H1 (cell line): Measurements from ENCODE around the gene COQ8A.

Source experiments
- CBX5 ChIP-seq: fragments of 300-800, 300-1000 bp; sonication (generic); IDR thresholded peaks from 2 replicates; pipeline ENCODE4 v1.7.1; 2016; ENCODE audit warnings: antibody characterized with exemption, low read length, low read depth
- CREB1 ChIP-seq: IDR thresholded peaks from 2 replicates; pipeline ENCODE4 v1.6.1; 2012; ENCODE audit warnings: inconsistent platforms
- EP300 ChIP-seq, 2 experiments: IDR thresholded peaks; 1 replicate in 1 of 2; 2 replicates in 1 of 2; pipeline ENCODE4 v1.6.1; 2011 to 2012; ENCODE audit warnings: low read depth in 2 of 2, low read length in 2 of 2, mild to moderate bottlenecking in 2 of 2, borderline replicate concordance in 1 of 2, inconsistent platforms in 1 of 2, moderate library complexity in 1 of 2
- EZH2 ChIP-seq: fragments of 200-600 bp; sonication (generic); IDR thresholded peaks from 2 replicates; pipeline ENCODE4 v1.7.1; 2012; ENCODE audit warnings: low read depth, mild to moderate bottlenecking, moderate library complexity, low read length, inconsistent platforms; ENCODE audit not compliant: severe bottlenecking
- FOSL1 ChIP-seq: IDR thresholded peaks from 2 replicates; pipeline ENCODE4 v1.6.1; 2011; ENCODE audit warnings: mild to moderate bottlenecking, low read depth, low read length, moderate library complexity; ENCODE audit not compliant: insufficient read depth
- PHF8 ChIP-seq: fragments of 200-600 bp; sonication (generic); conservative IDR thresholded peaks from 2 replicates; pipeline ENCODE4 v1.7.1; 2012; ENCODE audit warnings: low read depth, mild to moderate bottlenecking, inconsistent platforms, low read length, moderate library complexity
- POLR2AphosphoS5 ChIP-seq: IDR thresholded peaks from 2 replicates; pipeline ENCODE4 v1.6.1; 2011; ENCODE audit warnings: low read depth, low read length
- RXRA ChIP-seq: IDR thresholded peaks from 2 replicates; pipeline ENCODE4 v1.6.1; 2011; ENCODE audit warnings: low read depth, mild to moderate bottlenecking, low read length, moderate library complexity; ENCODE audit not compliant: insufficient read depth
- TCF12 ChIP-seq: IDR thresholded peaks from 2 replicates; pipeline ENCODE4 v1.6.1; 2011; ENCODE audit warnings: low read depth, mild to moderate bottlenecking, low read length
- TF ChIP-seq, protein P1 (sequence below), 3 experiments: IDR thresholded peaks; 1 replicate in 2 of 3; 2 replicates in 1 of 3; pipeline versions ENCODE4 v1.5.1 to v1.6.1; 2011; ENCODE audit warnings: low read length in 3 of 3, mild to moderate bottlenecking in 3 of 3, inconsistent platforms in 2 of 3, low read depth in 1 of 3, moderate library complexity in 1 of 3; ENCODE audit not compliant: insufficient read depth in 1 of 3; ENCODE audit errors: control extremely low read depth in 1 of 3
- TF ChIP-seq, protein P2 (sequence below): IDR thresholded peaks from 2 replicates; pipeline ENCODE4 v1.6.1; 2011; ENCODE audit warnings: low read length, improper control_type of control experiment
- TF ChIP-seq, protein P3 (sequence below): IDR thresholded peaks from 2 replicates; pipeline ENCODE4 v1.6.1; 2012; ENCODE audit warnings: inconsistent platforms

DNA sequence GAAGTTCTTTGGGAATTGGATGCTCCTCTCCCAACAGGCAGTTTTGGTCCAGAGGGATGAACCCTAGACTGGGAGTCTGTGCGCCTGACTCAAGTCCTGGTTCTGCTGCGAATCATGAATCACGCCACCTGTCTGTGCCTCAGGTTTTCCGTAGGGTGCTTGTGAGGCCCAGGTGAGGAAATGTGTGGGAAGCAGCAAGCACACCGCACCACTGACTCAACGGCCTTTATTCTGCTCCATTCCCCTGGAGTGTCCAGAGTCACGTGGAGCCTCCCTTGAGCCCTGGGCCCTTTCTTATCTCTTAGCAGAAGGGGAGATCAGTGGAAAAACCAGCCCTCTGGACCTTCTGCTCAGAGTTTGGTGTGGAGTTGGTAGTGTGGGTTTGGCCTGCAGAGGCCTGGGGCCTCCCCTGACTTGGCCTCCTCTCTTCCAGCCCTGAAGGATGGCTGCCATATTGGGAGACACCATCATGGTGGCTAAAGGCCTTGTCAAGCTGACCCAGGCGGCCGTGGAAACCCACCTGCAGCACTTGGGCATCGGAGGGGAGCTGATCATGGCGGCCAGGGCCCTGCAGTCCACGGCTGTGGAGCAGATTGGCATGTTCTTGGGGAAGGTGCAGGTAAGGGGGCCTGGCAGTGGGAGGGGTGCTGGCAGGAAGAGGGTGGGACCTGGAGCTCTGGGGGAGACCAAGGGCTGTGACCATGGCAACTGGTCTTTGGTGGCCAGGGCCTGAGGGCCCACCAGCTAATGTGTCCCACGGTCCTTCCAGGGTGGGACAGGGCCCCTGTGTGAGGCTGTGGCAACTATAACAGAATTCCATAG is 21.1 kb downstream of the COQ8A start:
- TF ChIP-seq, protein P1, sequence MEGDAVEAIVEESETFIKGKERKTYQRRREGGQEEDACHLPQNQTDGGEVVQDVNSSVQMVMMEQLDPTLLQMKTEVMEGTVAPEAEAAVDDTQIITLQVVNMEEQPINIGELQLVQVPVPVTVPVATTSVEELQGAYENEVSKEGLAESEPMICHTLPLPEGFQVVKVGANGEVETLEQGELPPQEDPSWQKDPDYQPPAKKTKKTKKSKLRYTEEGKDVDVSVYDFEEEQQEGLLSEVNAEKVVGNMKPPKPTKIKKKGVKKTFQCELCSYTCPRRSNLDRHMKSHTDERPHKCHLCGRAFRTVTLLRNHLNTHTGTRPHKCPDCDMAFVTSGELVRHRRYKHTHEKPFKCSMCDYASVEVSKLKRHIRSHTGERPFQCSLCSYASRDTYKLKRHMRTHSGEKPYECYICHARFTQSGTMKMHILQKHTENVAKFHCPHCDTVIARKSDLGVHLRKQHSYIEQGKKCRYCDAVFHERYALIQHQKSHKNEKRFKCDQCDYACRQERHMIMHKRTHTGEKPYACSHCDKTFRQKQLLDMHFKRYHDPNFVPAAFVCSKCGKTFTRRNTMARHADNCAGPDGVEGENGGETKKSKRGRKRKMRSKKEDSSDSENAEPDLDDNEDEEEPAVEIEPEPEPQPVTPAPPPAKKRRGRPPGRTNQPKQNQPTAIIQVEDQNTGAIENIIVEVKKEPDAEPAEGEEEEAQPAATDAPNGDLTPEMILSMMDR (IDR thresholded peaks at IDR 0.05; ENCODE audit: control extremely low read depth in 1 of 3, insufficient read depth in 1 of 3, low read depth in 1 of 3, low read length in 3 of 3), result no peak
- TF ChIP-seq, protein P2, sequence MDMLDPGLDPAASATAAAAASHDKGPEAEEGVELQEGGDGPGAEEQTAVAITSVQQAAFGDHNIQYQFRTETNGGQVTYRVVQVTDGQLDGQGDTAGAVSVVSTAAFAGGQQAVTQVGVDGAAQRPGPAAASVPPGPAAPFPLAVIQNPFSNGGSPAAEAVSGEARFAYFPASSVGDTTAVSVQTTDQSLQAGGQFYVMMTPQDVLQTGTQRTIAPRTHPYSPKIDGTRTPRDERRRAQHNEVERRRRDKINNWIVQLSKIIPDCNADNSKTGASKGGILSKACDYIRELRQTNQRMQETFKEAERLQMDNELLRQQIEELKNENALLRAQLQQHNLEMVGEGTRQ, result no peak
- no peak for TF ChIP-seq FOSL1
- TF ChIP-seq CREB1, result no peak
- no peak for TF ChIP-seq TCF12
- TF ChIP-seq RXRA, result no peak
- TF ChIP-seq PHF8, result no peak
- TF ChIP-seq EP300 (IDR thresholded peaks at IDR 0.05; ENCODE audit: borderline replicate concordance in 1 of 2, low read depth in 2 of 2, low read length in 2 of 2), result no peak
- TF ChIP-seq CBX5, result no peak
- TF ChIP-seq EZH2, result no peak
- no peak for TF ChIP-seq POLR2AphosphoS5
- TF ChIP-seq, protein P3, sequence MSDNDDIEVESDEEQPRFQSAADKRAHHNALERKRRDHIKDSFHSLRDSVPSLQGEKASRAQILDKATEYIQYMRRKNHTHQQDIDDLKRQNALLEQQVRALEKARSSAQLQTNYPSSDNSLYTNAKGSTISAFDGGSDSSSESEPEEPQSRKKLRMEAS, result no peak
